ENCODE results near the gene SUSD2.
"Not testable (repeated sequence)": the region's sequence is repeated elsewhere in the genome, so short reads cannot be mapped to it uniquely, and the experiment has no call there.

The SUSD2 gene

GRCh38 chr22:24190596-24191208, 9.4 kb downstream of the SUSD2 start:
- DNase-seq: no peak

GRCh38 chr22:24191381-24191841, 10.1 kb downstream of the SUSD2 start:
- DNase-seq: no peak

- DNase-seq: no peak
These were observed 10.6 kb downstream of the SUSD2 start for GRCh38 chr22:24191893-24192292.

- no peak for DNase-seq
These were observed 17.4 kb downstream of the SUSD2 start for GRCh38 chr22:24198682-24199052.

- no peak for DNase-seq
These were observed 19.4 kb downstream of the SUSD2 start for GRCh38 chr22:24200619-24201212.

GRCh38 chr22:24201681-24202614, 20.7 kb downstream of the SUSD2 start:
- DNase-seq: no peak

- DNase-seq: not testable (repeated sequence)
These were observed 22.6 kb downstream of the SUSD2 start for GRCh38 chr22:24203856-24204255.

GRCh38 chr22:24205438-24206195, 24.3 kb downstream of the SUSD2 start:
- no peak for DNase-seq

- not testable (repeated sequence) for DNase-seq
These were observed 25.4 kb downstream of the SUSD2 start for GRCh38 chr22:24206460-24207263.

GRCh38 chr22:24207264-24208011, 26.2 kb downstream of the SUSD2 start:
- DNase-seq: no peak

GRCh38 chr22:24208012-24208749, 26.9 kb downstream of the SUSD2 start:
- peak; percentile 31 for DNase-seq

GRCh38 chr22:24209016-24209415, 27.7 kb downstream of the SUSD2 start:
- DNase-seq: no peak

- no peak for DNase-seq
These were observed 28.4 kb downstream of the SUSD2 start for GRCh38 chr22:24209687-24210086.

GRCh38 chr22:24210409-24210808, 29.1 kb downstream of the SUSD2 start:
- not testable (repeated sequence) for DNase-seq

GRCh38 chr22:24211716-24212115, 30.4 kb downstream of the SUSD2 start:
- not testable (repeated sequence) for DNase-seq

GRCh38 chr22:24213111-24213510, 31.8 kb downstream of the SUSD2 start:
- not testable (repeated sequence) for DNase-seq

- DNase-seq: no peak
These were observed 33.4 kb downstream of the SUSD2 start for GRCh38 chr22:24214467-24215285.

- no peak for DNase-seq
These were observed 35.4 kb downstream of the SUSD2 start for GRCh38 chr22:24216541-24217209.

GRCh38 chr22:24217384-24217783, 36.1 kb downstream of the SUSD2 start:
- no peak for DNase-seq

Measured in GDM1 (cell line).